GM21526 (cell line): ENCODE results near the gene U2AF1L4.
A peak's percentile ranks its signal among the peaks of the same experiment; 100 is the strongest.

Source experiments
- ATAC-seq: cut with Tn5 transposase; IDR thresholded peaks from one replicate; pipeline ENCODE4 v1.9.1; 2021; ENCODE audit warnings: moderate library complexity; ENCODE audit not compliant: unreplicated experiment, low FRiP score

The U2AF1L4 gene

GRCh38 chr19:35743640-35744429, 1.4 kb downstream of the U2AF1L4 start:
- ATAC-seq = no peak

- no peak for ATAC-seq
Observed at GRCh38 chr19:35742121-35742724, 3.0 kb downstream of the U2AF1L4 start, which contains the start of gene IGFLR1. TSS of gene IGFLR1 (minus strand) at chr19:35742452. CDS start at chr19:35741180, 1,272 bp downstream.

GRCh38 chr19:35741203-35741515, 4.1 kb downstream of the U2AF1L4 start:
- no peak for ATAC-seq

- peak; percentile 51 for ATAC-seq
Observed at GRCh38 chr19:35740423-35741202, 4.6 kb downstream of the U2AF1L4 start.

GRCh38 chr19:35740108-35740422, 5.2 kb downstream of the U2AF1L4 start:
- no peak for ATAC-seq

- ATAC-seq = no peak
Observed at GRCh38 chr19:35739275-35740107, 5.7 kb downstream of the U2AF1L4 start.

GRCh38 chr19:35738887-35739229, 6.4 kb downstream of the U2AF1L4 start:
- ATAC-seq = no peak

- ATAC-seq = no peak
Observed at GRCh38 chr19:35738021-35738886, 7.0 kb downstream of the U2AF1L4 start.

- no peak for ATAC-seq
Observed at GRCh38 chr19:35736913-35737886, 8.0 kb downstream of the U2AF1L4 start.

- ATAC-seq = no peak
Observed at GRCh38 chr19:35734889-35735288, 10.3 kb downstream of the U2AF1L4 start.

- no peak for ATAC-seq
Observed at GRCh38 chr19:35734273-35734672, 10.9 kb downstream of the U2AF1L4 start.

- ATAC-seq = no peak
Observed at GRCh38 chr19:35733180-35734125, 11.8 kb downstream of the U2AF1L4 start.

GRCh38 chr19:35732540-35733179, 12.6 kb downstream of the U2AF1L4 start:
- no peak for ATAC-seq

GRCh38 chr19:35731779-35732405, 13.3 kb downstream of the U2AF1L4 start:
- no peak for ATAC-seq

- no peak for ATAC-seq
Observed at GRCh38 chr19:35731353-35731752, 13.9 kb downstream of the U2AF1L4 start.

- no peak for ATAC-seq
Observed at GRCh38 chr19:35730326-35730725, 14.9 kb downstream of the U2AF1L4 start.

GRCh38 chr19:35729763-35730162, 15.5 kb downstream of the U2AF1L4 start:
- ATAC-seq = no peak
